Ectodermal cell (in vitro differentiated cells): ENCODE results near the gene MMADHC.

Experiments
- H3K27ac ChIP-seq: 2 replicates; pipeline ENCODE4 v1.7.0; 2013; ENCODE audit warnings: mild to moderate bottlenecking, low read depth, low read length; ENCODE audit not compliant: insufficient read depth, poor library complexity, severe bottlenecking
- H3K27me3 ChIP-seq: 2 replicates; pipeline ENCODE4 v1.7.0; 2013; ENCODE audit warnings: mild to moderate bottlenecking, low read length; ENCODE audit not compliant: insufficient read depth, control insufficient read depth, poor library complexity, severe bottlenecking
- H3K36me3 ChIP-seq: one replicate; pipeline ENCODE4 v1.7.0; 2013; ENCODE audit warnings: low read length; ENCODE audit not compliant: control insufficient read depth, insufficient read depth
- H3K4me1 ChIP-seq: one replicate; pipeline ENCODE4 v1.7.0; 2013; ENCODE audit warnings: low read length; ENCODE audit not compliant: control insufficient read depth, insufficient read depth
- H3K4me3 ChIP-seq: 2 replicates; pipeline ENCODE4 v1.7.0; 2013; ENCODE audit warnings: low read depth, low read length, control low read depth; ENCODE audit not compliant: insufficient read depth
- H3K9me3 ChIP-seq: 2 replicates; pipeline ENCODE4 v1.7.0; 2013; ENCODE audit warnings: mild to moderate bottlenecking, low read length, moderate library complexity; ENCODE audit not compliant: control insufficient read depth
- WGBS, 2 experiments: methylation state at CpG; one replicate each; pipeline ENCODE4 v1.1.7; 2013; ENCODE audit warnings: missing lambda C conversion rate in 2 of 2; 5-methylcytosine and 5-hydroxymethylcytosine counted together

MMADHC gene

GRCh38 chr2:149559341-149560068, 28.1 kb downstream of the MMADHC start:
- no peak overlapping the region for H3K27ac ChIP-seq
- no peaks in the 10 kb centered on the region for H3K36me3 ChIP-seq
- H3K27me3 ChIP-seq = no peaks in the 10 kb centered on the region
- 73 to 80% methylated on average over 3 to 4 of the region's 5 CpGs for WGBS, 2 experiments
- H3K9me3 ChIP-seq = no peaks in the 10 kb centered on the region
- H3K4me1 ChIP-seq = no peaks in the 10 kb centered on the region
- H3K4me3 ChIP-seq = no peak overlapping the region

GRCh38 chr2:149556452-149556851, 31.1 kb downstream of the MMADHC start:
- Histone ChIP-seq H3K27ac (no peak overlapping the region), H3K27me3 (no peaks in the 10 kb centered on the region), H3K36me3 (no peaks in the 10 kb centered on the region), H3K4me3 (no peak overlapping the region), H3K9me3 (no peaks in the 10 kb centered on the region), H3K4me1 (no peaks in the 10 kb centered on the region)
- no CpG with 5 or more reads among the region's 1 CpG for WGBS, 2 experiments

GRCh38 chr2:149552830-149553229, 34.7 kb downstream of the MMADHC start:
- no peaks in the 10 kb centered on the region for H3K4me1 ChIP-seq

GRCh38 chr2:149552226-149552625, 35.3 kb downstream of the MMADHC start:
- H3K9me3 ChIP-seq = no peaks in the 10 kb centered on the region
- no peaks in the 10 kb centered on the region for H3K27me3 ChIP-seq
- no peak overlapping the region for H3K4me3 ChIP-seq
- no peak overlapping the region for H3K27ac ChIP-seq
- H3K36me3 ChIP-seq = no peaks in the 10 kb centered on the region
- WGBS, 2 experiments = 96 to 98% methylated on average over 4 of the region's 4 CpGs
- H3K4me1 ChIP-seq = no peaks in the 10 kb centered on the region

More at GRCh38 chr2:149552830-149553229, 34.7 kb downstream of the MMADHC start:
- no peaks in the 10 kb centered on the region for H3K9me3 ChIP-seq
- no peaks in the 10 kb centered on the region for H3K27me3 ChIP-seq
- H3K4me3 ChIP-seq = no peak overlapping the region
- H3K27ac ChIP-seq = no peak overlapping the region
- H3K36me3 ChIP-seq = no peaks in the 10 kb centered on the region
- 93 to 98% methylated on average over 2 of the region's 2 CpGs for WGBS, 2 experiments

- no CpG with 5 or more reads among the region's 1 CpG for WGBS, 2 experiments
- Histone ChIP-seq H3K27me3 (no peaks in the 10 kb centered on the region), H3K36me3 (no peaks in the 10 kb centered on the region), H3K9me3 (no peaks in the 10 kb centered on the region), H3K27ac (no peak overlapping the region), H3K4me3 (no peak overlapping the region), H3K4me1 (no peaks in the 10 kb centered on the region)
Observed at GRCh38 chr2:149544692-149545091, 42.9 kb downstream of the MMADHC start.

- Histone ChIP-seq H3K4me1 (no peaks in the 10 kb centered on the region), H3K9me3 (no peaks in the 10 kb centered on the region), H3K36me3 (no peaks in the 10 kb centered on the region), H3K27ac (no peak overlapping the region), H3K27me3 (no peaks in the 10 kb centered on the region), H3K4me3 (no peak overlapping the region)
- 89 to 94% methylated on average over 1 of the region's 1 CpG for WGBS, 2 experiments
Observed at GRCh38 chr2:149543845-149544244, 43.7 kb downstream of the MMADHC start.

GRCh38 chr2:149540138-149540537, 47.4 kb downstream of the MMADHC start:
- Histone ChIP-seq H3K4me3 (no peak overlapping the region), H3K27ac (no peak overlapping the region), H3K9me3 (no peaks in the 10 kb centered on the region), H3K4me1 (no peaks in the 10 kb centered on the region), H3K27me3 (no peaks in the 10 kb centered on the region), H3K36me3 (no peaks in the 10 kb centered on the region)
- 91 to 94% methylated on average over 3 to 5 of the region's 5 CpGs for WGBS, 2 experiments

GRCh38 chr2:149538138-149538833, 49.3 kb downstream of the MMADHC start:
- Histone ChIP-seq H3K9me3 (no peaks in the 10 kb centered on the region), H3K4me3 (no peak overlapping the region), H3K4me1 (no peaks in the 10 kb centered on the region), H3K27me3 (no peaks in the 10 kb centered on the region), H3K36me3 (no peaks in the 10 kb centered on the region), H3K27ac (no peak overlapping the region)
- WGBS, 2 experiments = 85 to 91% methylated on average over 6 of the region's 8 CpGs

GRCh38 chr2:149537092-149537726, 50.4 kb downstream of the MMADHC start:
- H3K9me3 ChIP-seq = no peaks in the 10 kb centered on the region
- no peaks in the 10 kb centered on the region for H3K36me3 ChIP-seq
- 0% methylated on average over 1 of the region's 1 CpG; no CpG with 5 or more reads in 1 of the 2 experiments for WGBS, 2 experiments
- no peaks in the 10 kb centered on the region for H3K4me1 ChIP-seq
- H3K4me3 ChIP-seq = no peak overlapping the region
- no peaks in the 10 kb centered on the region for H3K27me3 ChIP-seq
- H3K27ac ChIP-seq = no peak overlapping the region

- Histone ChIP-seq H3K27me3 (no peaks in the 10 kb centered on the region), H3K4me3 (no peak overlapping the region), H3K36me3 (no peaks in the 10 kb centered on the region), H3K4me1 (no peaks in the 10 kb centered on the region), H3K9me3 (no peaks in the 10 kb centered on the region), H3K27ac (no peak overlapping the region)
Observed at GRCh38 chr2:149536649-149537048, 50.9 kb downstream of the MMADHC start.
